ENCODE results near the gene ETV6. TPM values are rescaled to one million over a fixed set of nuclear protein-coding genes. Genes with fewer than 3 reads are reported as not detected.
"Not testable (repeated sequence)": the region's sequence is repeated elsewhere in the genome, so short reads cannot be mapped to it uniquely, and the experiment has no call there.

ETV6 gene
- total RNA-seq, 1 experiment from 2014 or later, result 17.2 TPM

GRCh38 chr12:11906286-11906935 is 256.9 kb downstream of the ETV6 start:
- no peak overlapping the region for H3K4me3 ChIP-seq (ENCODE audit: low read depth in 2 of 2, low read length in 2 of 2)
- ATAC-seq, result no peak
- POLR2A ChIA-PET, result interaction anchor here (0.7 kb wide), 1 partner anchor 97 kb away, joined by 3 read pairs; no protein-coding TSS in a partner anchor

GRCh38 chr12:11907625-11908024 is 258.2 kb downstream of the ETV6 start:
- BruUV-seq (replicated peaks), result no TSS peak
- ATAC-seq (no peak), DNase-seq (ENCODE audit: low read depth, low spot score) (no peak)
- ChIA-PET POLR2A (no interaction called here), CTCF (no interaction called here)
- Histone ChIP-seq H3K4me3 (ENCODE audit: low read depth in 2 of 2, low read length in 2 of 2) (no peak overlapping the region), H3K9me3 (ENCODE audit: control insufficient read depth, insufficient read depth, low read depth, low read length) (no peaks in the 10 kb centered on the region), H3K27ac (ENCODE audit: low read length) (no peak overlapping the region), H3K36me3 (ENCODE audit: control insufficient read depth, insufficient read depth, low read length) (no peaks in the 10 kb centered on the region), H3K4me1 (ENCODE audit: control insufficient read depth, insufficient read depth, low read length) (no peaks in the 10 kb centered on the region), H3K27me3 (ENCODE audit: control insufficient read depth, insufficient read depth, low read length) (no peaks in the 10 kb centered on the region)
- in situ Hi-C loops (cut with HindIII; ENCODE audit: low pct_unique_long_range_greater_than_20kb, low sequenced_read_pairs) (no loop called here), intact Hi-C loops (cut with micrococcal nuclease; ENCODE audit: unreplicated experiment) (no loop called here)
- TF ChIP-seq POLR2AphosphoS5 (IDR thresholded peaks at IDR 0.05; ENCODE audit: low read depth, low read length) (no peak), CTCF (IDR thresholded peaks at IDR 0.05) (no peak), TCF7L2 (IDR thresholded peaks at IDR 0.05; ENCODE audit: low read depth, low read length) (no peak), SIN3A (IDR thresholded peaks at IDR 0.05; ENCODE audit: borderline replicate concordance, insufficient read depth, low read depth, low read length) (no peak), REST (IDR thresholded peaks at IDR 0.05; ENCODE audit: insufficient read depth in 1 of 2, low read depth in 2 of 2, low read length in 1 of 2) (no peak)

More at GRCh38 chr12:11906286-11906935, 256.9 kb downstream of the ETV6 start:
- no peak for DNase-seq (ENCODE audit: low read depth, low spot score)
- no peaks in the 10 kb centered on the region for H3K36me3 ChIP-seq (ENCODE audit: control insufficient read depth, insufficient read depth, low read length)
- H3K27me3 ChIP-seq (ENCODE audit: control insufficient read depth, insufficient read depth, low read length), result no peaks in the 10 kb centered on the region
- in situ Hi-C loops (cut with HindIII; ENCODE audit: low pct_unique_long_range_greater_than_20kb, low sequenced_read_pairs) (no loop called here), intact Hi-C loops (cut with micrococcal nuclease; ENCODE audit: unreplicated experiment) (no loop called here)
- H3K27ac ChIP-seq (ENCODE audit: low read length), result no peak overlapping the region
- H3K4me1 ChIP-seq (ENCODE audit: control insufficient read depth, insufficient read depth, low read length), result no peaks in the 10 kb centered on the region
- TF ChIP-seq SIN3A (IDR thresholded peaks at IDR 0.05; ENCODE audit: borderline replicate concordance, insufficient read depth, low read depth, low read length) (no peak), TCF7L2 (IDR thresholded peaks at IDR 0.05; ENCODE audit: low read depth, low read length) (no peak), POLR2AphosphoS5 (IDR thresholded peaks at IDR 0.05; ENCODE audit: low read depth, low read length) (no peak), CTCF (IDR thresholded peaks at IDR 0.05) (no peak), REST (IDR thresholded peaks at IDR 0.05; ENCODE audit: insufficient read depth in 1 of 2, low read depth in 2 of 2, low read length in 1 of 2) (no peak)
- CTCF ChIA-PET, result no interaction called here
- no peaks in the 10 kb centered on the region for H3K9me3 ChIP-seq (ENCODE audit: control insufficient read depth, insufficient read depth, low read depth, low read length)
- no TSS peak for BruUV-seq (replicated peaks)

GRCh38 chr12:11909406-11909805 is 259.9 kb downstream of the ETV6 start:
- DNase-seq (ENCODE audit: low read depth, low spot score); in situ Hi-C loops (cut with HindIII; ENCODE audit: low pct_unique_long_range_greater_than_20kb, low sequenced_read_pairs); ATAC-seq; BruUV-seq (replicated peaks); H3K9me3 ChIP-seq (ENCODE audit: control insufficient read depth, insufficient read depth, low read depth, low read length); H3K36me3 ChIP-seq (ENCODE audit: control insufficient read depth, insufficient read depth, low read length); H3K27me3 ChIP-seq (ENCODE audit: control insufficient read depth, insufficient read depth, low read length); CTCF ChIA-PET; H3K4me3 ChIP-seq (ENCODE audit: low read depth in 2 of 2, low read length in 2 of 2); intact Hi-C loops (cut with micrococcal nuclease; ENCODE audit: unreplicated experiment); POLR2A ChIA-PET; H3K4me1 ChIP-seq (ENCODE audit: control insufficient read depth, insufficient read depth, low read length); H3K27ac ChIP-seq (ENCODE audit: low read length): not testable (repeated sequence)

Measured in Panc1 (cell line).